ENCODE results near the gene BRI3.

- TF ChIP-seq CTCF (IDR thresholded peaks at IDR 0.05) (no peak), POLR2A (IDR thresholded peaks at IDR 0.05) (no peak)
Measured at GRCh38 chr7:98289333-98289875, 7.9 kb downstream of the BRI3 start.
